A549 (cell line): ENCODE measurements around the gene PADI2. TPM values are rescaled to one million over a fixed set of nuclear protein-coding genes. Genes with fewer than 3 reads are reported as not detected.
A peak's percentile ranks its signal among the peaks of the same experiment; 100 is the strongest.

Experiments
- ATAC-seq, 2 experiments: fragments of 200-7000 bp in 1 of 2; fragments of >200 bp in 1 of 2; cut with Nextera tagmentation in 1 of 2; cut with Tn5 transposase in 1 of 2; 3 replicates each; pipeline versions ENCODE4 v1.8.0 to v1.9.1; 2018 to 2020; ENCODE audit warnings: mild to moderate bottlenecking in 1 of 2, moderate library complexity in 1 of 2
- CTCF ChIA-PET: fragments of 300-600 bp; sonication (Branson Sonifier 250); formaldehyde crosslinking; extraction: SDS; loops from one replicate; lab custom pipeline; 2021; ENCODE audit warnings: antibody characterized with exemption, inconsistent platforms; lab: Yijun Ruan, JAX
- POLR2A ChIA-PET: fragments of 350-600 bp; formaldehyde crosslinking; extraction: SDS; loops from one replicate; lab custom pipeline; 2021; ENCODE audit warnings: antibody characterized with exemption, inconsistent platforms; lab: Yijun Ruan, JAX
- DNase-seq, 2 experiments: peaks; one replicate each; pipeline versions ENCODE4 v3.0.0 to v3.0.0-alpha.2; 2011 to 2016; ENCODE audit warnings: low read depth in 1 of 2, low spot score in 1 of 2
- FAIRE-seq: peaks from 2 replicates; lab custom pipeline; 2011; peaks lifted over from hg19 to GRCh38; lab: Jason Lieb, UNC
- H3K27ac ChIP-seq, 2 experiments: fragments of >200 bp; sonication (Bioruptor Twin); formaldehyde crosslinking; 3 replicates each; pipeline ENCODE4 v1.5.1; 2016 to 2017
- H3K4me1 ChIP-seq: fragments of >200 bp; sonication (Bioruptor Twin); formaldehyde crosslinking; 3 replicates; pipeline ENCODE4 v1.6.1; 2016
- H3K4me2 ChIP-seq: fragments of >200 bp; sonication (Bioruptor Twin); formaldehyde crosslinking; 3 replicates; pipeline ENCODE4 v1.6.1; 2016
- H3K4me3 ChIP-seq: fragments of >200 bp; sonication (Bioruptor Twin); formaldehyde crosslinking; 3 replicates; pipeline ENCODE4 v1.5.1; 2016
- H3K9me3 ChIP-seq: fragments of >200 bp; sonication (Bioruptor Twin); formaldehyde crosslinking; 3 replicates; pipeline ENCODE4 v1.6.1; 2016
- ATOH8 ChIP-seq: fragments of 250-450 bp; sonication (Bioruptor Pico); IDR thresholded peaks from 2 replicates; pipeline ENCODE4 v1.5.0; 2020; ENCODE audit warnings: low read depth, mild to moderate bottlenecking, moderate library complexity
- CTCF ChIP-seq: fragments of >200 bp; sonication (Bioruptor Twin); formaldehyde crosslinking; IDR thresholded peaks from 3 replicates; pipeline ENCODE4 v1.5.1; 2016
- EP300 ChIP-seq, 2 experiments: fragments of >200 bp; sonication (Bioruptor Twin); formaldehyde crosslinking; IDR thresholded peaks; 2 replicates in 1 of 2; 3 replicates in 1 of 2; pipeline ENCODE4 v1.6.1; 2016 to 2017
- FOSL2 ChIP-seq, 2 experiments: fragments of 450-650 bp in 1 of 2; fragments of >200 bp in 1 of 2; sonication (Bioruptor Twin) in 1 of 2; formaldehyde crosslinking; IDR thresholded peaks; 2 replicates each; pipeline versions ENCODE4 v1.5.0 to v1.6.1; 2016 to 2020; ENCODE audit warnings: mild to moderate bottlenecking in 1 of 2, moderate library complexity in 1 of 2
- GATA3 ChIP-seq: IDR thresholded peaks from 2 replicates; pipeline ENCODE4 v1.6.1; 2012; ENCODE audit warnings: borderline replicate concordance
- HOXB13 ChIP-seq: fragments of 250-450 bp; sonication (Bioruptor Pico); IDR thresholded peaks from 2 replicates; pipeline ENCODE4 v1.5.0; 2020; ENCODE audit warnings: low read depth, mild to moderate bottlenecking, moderate library complexity
- JUN ChIP-seq, 2 experiments: fragments of >200 bp; sonication (Bioruptor Twin); formaldehyde crosslinking; IDR thresholded peaks; 2 replicates in 1 of 2; 3 replicates in 1 of 2; pipeline ENCODE4 v1.6.1; 2016 to 2017
- JUNB ChIP-seq: fragments of >200 bp; sonication (Bioruptor Twin); formaldehyde crosslinking; IDR thresholded peaks from 2 replicates; pipeline ENCODE4 v1.6.1; 2016
- MAX ChIP-seq: IDR thresholded peaks from 2 replicates; pipeline ENCODE4 v1.6.1; 2012
- MYC ChIP-seq: IDR thresholded peaks from 2 replicates; pipeline ENCODE4 v1.6.1; 2012; ENCODE audit warnings: mild to moderate bottlenecking, inconsistent platforms, low read length, improper control_type of control experiment, borderline replicate concordance
- NFE2L2 ChIP-seq: fragments of 150-350 bp; conservative IDR thresholded peaks from 2 replicates; pipeline ENCODE4 v1.6.1; 2014; ENCODE audit warnings: low read length
- PBX3 ChIP-seq: IDR thresholded peaks from 2 replicates; pipeline ENCODE4 v1.6.1; 2012
- PHF8 ChIP-seq: fragments of 200-600 bp; sonication (generic); IDR thresholded peaks from 2 replicates; pipeline ENCODE4 v1.6.1; 2016; ENCODE audit warnings: low read depth, mild to moderate bottlenecking, antibody characterized with exemption, moderate library complexity, borderline replicate concordance
- POLR2A ChIP-seq: IDR thresholded peaks from 2 replicates; pipeline ENCODE4 v1.6.1; 2012; ENCODE audit warnings: mild to moderate bottlenecking, low read length
- RARB ChIP-seq: fragments of 250-450 bp; sonication (Bioruptor Pico); IDR thresholded peaks from 2 replicates; pipeline ENCODE4 v1.8.0; 2021; ENCODE audit warnings: mild to moderate bottlenecking, moderate library complexity
- TFCP2L1 ChIP-seq: fragments of 250-450 bp; sonication (Bioruptor Pico); IDR thresholded peaks from 2 replicates; pipeline ENCODE4 v1.5.0; 2021; ENCODE audit warnings: mild to moderate bottlenecking
- ZNF302 ChIP-seq: fragments of 250-450 bp; sonication (Bioruptor Pico); IDR thresholded peaks from 2 replicates; pipeline ENCODE4 v1.9.0; 2021; ENCODE audit warnings: inconsistent platforms, mild to moderate bottlenecking, moderate library complexity
- WGBS: methylation state at CpG from one replicate; pipeline ENCODE4 v1.1.6; 2017; ENCODE audit errors: missing lambda C conversion rate; 5-methylcytosine and 5-hydroxymethylcytosine counted together
- polyA minus RNA-seq: library from RNA; depleted of rRNA, polyadenylated mRNA; stranded (reverse); fragments of >200 nt; gene quantifications from 2 replicates; pipeline ENCODE4 v1.2.3, GENCODE V29; 2011; rRNA and poly(A)+ RNA removed
- polyA plus RNA-seq, 4 experiments: library from polyadenylated mRNA; depleted of rRNA in 3 of 4; stranded (reverse); fragments of >200 nt; fragmentation: RNase III in 1 of 4; extraction: RNeasy Plus Mini Kit Qiagen cat#74134 plus additional on column Dnase treatment in 1 of 4; gene quantifications; 2 replicates in 3 of 4; 3 replicates in 1 of 4; pipeline ENCODE4 v1.2.3, GENCODE V29; 2011 to 2017

PADI2 gene
- polyA plus RNA-seq (2011; rRNA removed) (1.3 and 1.6 TPM in 2 replicates), polyA plus RNA-seq (2017; fragmentation: RNase III; extraction: RNeasy Plus Mini Kit Qiagen cat#74134 plus additional on column Dnase treatment) (1.1 to 1.5 TPM (median 1.3 TPM) in 3 replicates), polyA minus RNA-seq (2.1 and 3.8 TPM in 2 replicates)
- polyA plus RNA-seq (2012; cell fraction: cytosol; rRNA removed) = 1.0 and 1.1 TPM in 2 replicates
- polyA plus RNA-seq (2012; cell fraction: nucleus; rRNA removed) = 1.5 TPM in 2 replicates

GRCh38 chr1:17119076-17119772 is at the start of gene PADI2:
TSS of gene PADI2 (minus strand) at chr1:17119451. CDS start at chr1:17119371, 80 bp downstream.
- TF ChIP-seq RARB (no peak), PBX3 (peak; percentile 91), ATOH8 (CRISPR knock-in tag) (no peak), POLR2A (peak; percentile 32)
- CTCF ChIA-PET = interaction anchor here (1.2 to 13.4 kb wide), 5 partner anchors 10 to 286 kb away, joined by 3 to 380 read pairs (median 5); no protein-coding TSS in a partner anchor

GRCh38 chr1:17168091-17168876 is 49.0 kb upstream of the PADI2 start:
- CTCF ChIA-PET = interaction anchor here (0.9 to 3.1 kb wide), 8 partner anchors 10 to 69 kb away, joined by 3 to 17 read pairs (median 4); no protein-coding TSS in a partner anchor
- peak; percentile 82 to 91 for ATAC-seq
- Histone ChIP-seq H3K4me1 (peaks cover 34% of the 10 kb centered on the region), H3K4me2 (peak overlapping the region; percentile 66), H3K4me3 (no peak overlapping the region), H3K9me3 (no peaks in the 10 kb centered on the region)
- WGBS = 3% methylated on average over 11 of the region's 13 CpGs
- TF ChIP-seq JUNB = 0 out of 2 replicates have a peak, but pooled peaks have one; percentile 16
- peak in 1 of 2 experiments; percentile 49; a peak in 1 of 5 replicates for TF ChIP-seq JUN (IDR thresholded peaks at IDR 0.05)
- no peak for TF ChIP-seq MYC
- TF ChIP-seq MAX = peak; percentile 78
- no peak for TF ChIP-seq PHF8
- TF ChIP-seq FOSL2 (IDR thresholded peaks at IDR 0.05) = 0 out of 2 replicates have a peak, but pooled peaks have one; percentile 23
- peak; percentile 70 for TF ChIP-seq FOSL2 (CRISPR knock-in tag; IDR thresholded peaks at IDR 0.05)
- TF ChIP-seq GATA3 = peak; percentile 54; the same call in 1 of the 2 replicates
- TF ChIP-seq EP300 (IDR thresholded peaks at IDR 0.05) = peak in 1 of 2 experiments; percentile 56; a peak in 1 of 5 replicates
- no peak for TF ChIP-seq TFCP2L1 (CRISPR knock-in tag)
- TF ChIP-seq, all 56 proteins: peak for 6
- H3K27ac ChIP-seq = peak overlapping the region; percentile 78 to 88
- peak; percentile 54 to 80 for DNase-seq
- POLR2A ChIA-PET = interaction anchor here (1.3 to 1.4 kb wide), 2 partner anchors 22 to 65 kb away, joined by 3 to 4 read pairs; no protein-coding TSS in a partner anchor
- no peak for FAIRE-seq

More at GRCh38 chr1:17119076-17119772, at the start of gene PADI2:
- ATAC-seq (peak; percentile 94 to 95), FAIRE-seq (no peak), DNase-seq (peak; percentile 43 to 77)
- Histone ChIP-seq H3K9me3 (no peaks in the 10 kb centered on the region), H3K4me1 (peaks cover 22% of the 10 kb centered on the region), H3K27ac (peak within 1 kb of the TSS; percentile 50 to 76; a peak in 4 of 6 replicates), H3K4me3 (peak within 1 kb of the TSS; percentile 52), H3K4me2 (peak within 1 kb of the TSS; percentile 82)
- POLR2A ChIA-PET = no interaction called here
- 11% methylated on average over 14 of the region's 58 CpGs for WGBS

- FAIRE-seq (no peak), ATAC-seq (no peak), DNase-seq (no peak)
- TF ChIP-seq CTCF (no peak), ZNF302 (no peak), HOXB13 (0 out of 2 replicates have a peak, but pooled peaks have one; percentile 14), NFE2L2 (no peak)
- H3K4me1 ChIP-seq = peaks cover 39% of the 10 kb centered on the region
- peak overlapping the region; percentile 66; the same call in 2 of the 3 replicates for H3K4me2 ChIP-seq
- H3K27ac ChIP-seq = peak overlapping the region; percentile 78 to 88; a peak in 5 of 6 replicates
- ChIA-PET CTCF (interaction anchor here (0.9 to 3.1 kb wide), 6 partner anchors 10 to 69 kb away, joined by 3 to 17 read pairs (median 3); no protein-coding TSS in a partner anchor), POLR2A (interaction anchor here (1.3 to 1.4 kb wide), 2 partner anchors 22 to 66 kb away, joined by 3 to 4 read pairs; no protein-coding TSS in a partner anchor)
- H3K9me3 ChIP-seq = no peaks in the 10 kb centered on the region
- no peak overlapping the region for H3K4me3 ChIP-seq
- 17% methylated on average over 5 of the region's 5 CpGs for WGBS
Measured at GRCh38 chr1:17167786-17168090, 48.5 kb upstream of the PADI2 start.
